Stomach (tissue), 9 donors: Measurements from ENCODE around the gene RNF5. TPM values are rescaled to one million over a fixed set of nuclear protein-coding genes. Genes with fewer than 3 reads are reported as not detected.
"Not testable (repeated sequence)": the region's sequence is repeated elsewhere in the genome, so short reads cannot be mapped to it uniquely, and the experiment has no call there.

ENCODE experiments used
- DNase-seq, 2 donors: peaks; one replicate each; pipeline versions ENCODE4 v3.0.0 to v3.0.0-alpha.2; 2013 to 2019
- H3K27ac ChIP-seq, 5 donors: fragments of 200-600 bp in 4 of 5; sonication (generic) in 4 of 5; one replicate each; pipeline ENCODE4 v1.5.1; 2013 to 2019; ENCODE audit warnings: mild to moderate bottlenecking in 1 of 5, moderate library complexity in 1 of 5
- H3K27me3 ChIP-seq, 3 donors: fragments of 200-600 bp; sonication (generic); one replicate each; pipeline ENCODE4 v1.5.1; 2017 to 2019; ENCODE audit warnings: mixed run types in 1 of 3
- H3K36me3 ChIP-seq, 4 donors: fragments of 200-600 bp; sonication (generic); 1 replicate in 3 of 4; 2 replicates in 1 of 4; pipeline ENCODE4 v1.5.1; 2016 to 2019
- H3K4me1 ChIP-seq, 4 donors: fragments of 200-600 bp; sonication (generic); one replicate each; pipeline ENCODE4 v1.5.1; 2016 to 2019
- H3K4me3 ChIP-seq, 4 donors: fragments of 200-600 bp; sonication (generic) in 3 of 4; one replicate each; pipeline ENCODE4 v1.5.1; 2016 to 2019; ENCODE audit warnings: mild to moderate bottlenecking in 1 of 4
- H3K9me3 ChIP-seq, 4 donors: fragments of 200-600 bp; sonication (generic); one replicate each; pipeline ENCODE4 v1.5.1; 2016 to 2019
- EP300 ChIP-seq: sonication (generic); formaldehyde crosslinking; IDR thresholded peaks from one replicate; pipeline ENCODE4 v1.6.1; 2017; ENCODE audit warnings: antibody characterized with exemption
- POLR2A ChIP-seq, 4 donors: fragments of 450-650 bp; IDR thresholded peaks; one replicate each; pipeline ENCODE4 v1.6.1; 2016; ENCODE audit warnings: antibody characterized with exemption in 4 of 4, control low read depth in 2 of 4, mild to moderate bottlenecking in 1 of 4, moderate library complexity in 1 of 4
- POLR2AphosphoS5 ChIP-seq, 3 donors: sonication (generic); formaldehyde crosslinking; IDR thresholded peaks; one replicate each; pipeline ENCODE4 v1.6.1; 2016; ENCODE audit warnings: antibody characterized with exemption in 3 of 3
- WGBS, 5 donors: extraction: QIAGEN DNeasy Blood & Tissue Kit in 3 of 5; methylation state at CpG; one replicate each; pipeline versions ENCODE4 v1.1.5 to v1.1.7; 2013 to 2018; 5-methylcytosine and 5-hydroxymethylcytosine counted together
- intact Hi-C: fragments of 100-400 bp; cut with DNase I; formaldehyde crosslinking; loops from one replicate; pipeline ENCODE4 v1.15.1; 2023; ENCODE audit warnings: low total_unique reads
- polyA plus RNA-seq, 3 donors: library from polyadenylated mRNA; stranded (reverse); fragments of 200-250 nt; gene quantifications; one replicate each; pipeline ENCODE4 v1.2.3, GENCODE V29; 2013
- total RNA-seq, 5 donors: library from RNA; depleted of rRNA; stranded (reverse); fragments of >200 nt; gene quantifications; one replicate each; pipeline versions ENCODE4 v1.1.0 to v1.2.3, GENCODE V29; 2014 to 2016
- TF ChIP-seq, protein P1 (sequence below), 7 experiments: fragments of 450-650 bp in 4 of 7; fragments of 200-600 bp in 3 of 7; sonication (generic) in 3 of 7; IDR thresholded peaks; one replicate each; pipeline ENCODE4 v1.5.1; 2016 to 2019; ENCODE audit warnings: antibody characterized with exemption in 7 of 7, control low read depth in 2 of 7, mild to moderate bottlenecking in 1 of 7
- donor health status: healthy with polysubstance abuse.
- donor health status: Bipolar disorder and iron deficiency.
- donor health status: healthy.

Gene RNF5
- total and polyA plus RNA-seq, 8 donors, result 22.6 to 107 (median 66.0) TPM

GRCh38 chr6:32187009-32187709, 9.0 kb downstream of the RNF5 start:
- Histone ChIP-seq H3K27ac (peak overlapping the region; percentile 23 to 100 (median 75)), H3K4me3 (peak overlapping the region in 2 of 4 donors; percentile 69 to 76), H3K27me3 (no peaks in the 10 kb centered on the region), H3K36me3 (peaks cover 22 to 51% (median 42%) of the 10 kb centered on the region in 4 donors), H3K4me1 (peaks cover 37 to 82% (median 68%) of the 10 kb centered on the region in 4 donors), H3K9me3 (no peaks in the 10 kb centered on the region)
- DNase-seq, result peak in 1 of 2 donors; percentile 21
- TF ChIP-seq, protein P1, sequence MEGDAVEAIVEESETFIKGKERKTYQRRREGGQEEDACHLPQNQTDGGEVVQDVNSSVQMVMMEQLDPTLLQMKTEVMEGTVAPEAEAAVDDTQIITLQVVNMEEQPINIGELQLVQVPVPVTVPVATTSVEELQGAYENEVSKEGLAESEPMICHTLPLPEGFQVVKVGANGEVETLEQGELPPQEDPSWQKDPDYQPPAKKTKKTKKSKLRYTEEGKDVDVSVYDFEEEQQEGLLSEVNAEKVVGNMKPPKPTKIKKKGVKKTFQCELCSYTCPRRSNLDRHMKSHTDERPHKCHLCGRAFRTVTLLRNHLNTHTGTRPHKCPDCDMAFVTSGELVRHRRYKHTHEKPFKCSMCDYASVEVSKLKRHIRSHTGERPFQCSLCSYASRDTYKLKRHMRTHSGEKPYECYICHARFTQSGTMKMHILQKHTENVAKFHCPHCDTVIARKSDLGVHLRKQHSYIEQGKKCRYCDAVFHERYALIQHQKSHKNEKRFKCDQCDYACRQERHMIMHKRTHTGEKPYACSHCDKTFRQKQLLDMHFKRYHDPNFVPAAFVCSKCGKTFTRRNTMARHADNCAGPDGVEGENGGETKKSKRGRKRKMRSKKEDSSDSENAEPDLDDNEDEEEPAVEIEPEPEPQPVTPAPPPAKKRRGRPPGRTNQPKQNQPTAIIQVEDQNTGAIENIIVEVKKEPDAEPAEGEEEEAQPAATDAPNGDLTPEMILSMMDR (IDR thresholded peaks at IDR 0.05), result no peak
- no peak for TF ChIP-seq POLR2A (IDR thresholded peaks at IDR 0.05)
- TF ChIP-seq POLR2AphosphoS5 (IDR thresholded peaks at IDR 0.05), result no peak
- no peak for TF ChIP-seq EP300
- WGBS, 5 donors, result 61 to 79% (median 65%) methylated on average over 12 of the region's 12 CpGs
- intact Hi-C loops, result no loop called here

DNA sequence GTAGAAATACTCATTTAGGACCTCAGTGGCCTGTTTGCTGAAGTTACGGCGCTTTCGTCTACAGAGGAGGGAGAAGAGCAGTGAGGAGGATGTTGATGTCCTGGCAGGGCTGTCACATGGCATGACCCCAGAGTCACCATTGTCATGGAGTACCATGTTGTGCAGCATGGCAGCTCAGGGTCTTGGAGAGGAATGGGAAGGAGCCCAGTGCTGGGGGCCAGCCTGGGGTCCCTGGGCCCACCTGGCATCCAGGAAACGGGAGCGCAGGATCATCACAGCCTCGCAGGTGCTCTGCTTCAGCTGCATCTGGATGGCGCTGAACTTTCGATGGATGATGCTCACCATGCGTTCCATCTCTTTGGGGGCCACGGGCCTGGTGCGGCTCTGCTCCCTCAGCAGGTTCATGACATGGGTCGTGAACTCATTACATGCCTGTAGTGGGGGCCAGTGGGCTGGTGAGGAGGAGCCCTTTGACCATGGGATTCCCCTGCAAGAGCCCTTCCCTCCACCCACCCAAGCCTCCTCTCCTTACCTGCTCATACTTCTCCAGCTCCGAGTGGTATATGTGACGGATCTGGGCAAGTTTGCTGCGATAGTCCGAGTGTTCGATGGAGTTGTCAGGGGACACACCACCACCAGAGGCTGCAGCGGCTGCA, 9.6 kb downstream of the RNF5 start:
- not testable (repeated sequence) for H3K9me3 ChIP-seq

DNA sequence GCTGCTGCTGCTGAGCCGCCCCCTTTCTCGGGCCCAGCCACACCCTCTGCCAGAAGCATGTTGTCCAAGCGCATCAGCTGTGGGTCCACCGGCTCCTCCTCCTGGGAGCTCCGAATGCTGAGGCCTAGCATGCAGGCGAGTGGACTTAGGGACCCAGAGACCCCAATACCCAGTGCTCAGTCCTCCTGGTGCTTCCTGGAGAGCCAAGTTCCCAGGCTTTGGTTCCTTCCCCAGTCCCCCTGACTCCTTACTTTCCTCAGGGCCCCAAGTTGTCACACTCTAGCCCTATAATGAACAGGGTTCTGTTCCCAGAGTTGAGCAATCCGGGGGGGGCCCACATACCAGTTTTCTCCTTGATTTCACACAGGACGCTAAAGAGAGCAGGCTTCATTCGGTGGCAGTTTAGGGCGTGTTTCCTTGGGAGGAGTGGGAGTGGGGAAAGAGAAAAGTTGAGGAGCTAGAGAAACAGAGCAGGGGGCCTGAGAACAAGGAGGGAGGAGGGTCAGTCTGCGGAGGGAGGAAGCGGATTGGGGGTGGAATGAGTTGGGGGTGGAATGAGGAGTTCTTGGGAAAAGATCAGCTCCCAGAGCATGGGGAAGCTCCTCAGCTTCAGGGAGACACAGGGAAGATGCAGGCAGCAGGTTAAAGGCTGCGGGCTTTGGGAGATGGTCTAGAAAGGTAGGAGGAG, 10.3 kb downstream of the RNF5 start:
- no peak for TF ChIP-seq EP300
- TF ChIP-seq, protein P1 (IDR thresholded peaks at IDR 0.05), result no peak
- no peak for TF ChIP-seq POLR2AphosphoS5 (IDR thresholded peaks at IDR 0.05)
- TF ChIP-seq POLR2A (IDR thresholded peaks at IDR 0.05), result no peak
- H3K4me3 ChIP-seq, result peak overlapping the region; percentile 69 to 90 (median 81)
- intact Hi-C loops, result no loop called here
- H3K27me3 ChIP-seq, result no peaks in the 10 kb centered on the region
- peaks cover 18 to 37% (median 28%) of the 10 kb centered on the region in 4 donors for H3K36me3 ChIP-seq
- peaks cover 41 to 87% (median 74%) of the 10 kb centered on the region in 4 donors for H3K4me1 ChIP-seq
- WGBS, 5 donors, result 9 to 21% (median 18%) methylated on average over 10 to 13 of the region's 13 CpGs
- peak in 1 of 2 donors; percentile 57 for DNase-seq
- H3K27ac ChIP-seq, result peak overlapping the region; percentile 94 to 100 (median 97)
- no peaks in the 10 kb centered on the region for H3K9me3 ChIP-seq

More for the DNA sequence above, 9.6 kb downstream of the RNF5 start:
- Histone ChIP-seq H3K4me3 (peak overlapping the region; percentile 69 to 90 (median 81)), H3K36me3 (peaks cover 22 to 44% (median 35%) of the 10 kb centered on the region in 4 donors), H3K4me1 (peaks cover 41 to 82% (median 70%) of the 10 kb centered on the region in 4 donors), H3K27ac (peak overlapping the region in 4 of 5 donors; percentile 94 to 100 (median 96))
- WGBS, 5 donors, result 58 to 81% (median 79%) methylated on average over 16 to 18 of the region's 18 CpGs
- peak in 1 of 2 donors; percentile 14 for DNase-seq
- intact Hi-C loops, H3K27me3 ChIP-seq: not testable (repeated sequence)

DNA sequence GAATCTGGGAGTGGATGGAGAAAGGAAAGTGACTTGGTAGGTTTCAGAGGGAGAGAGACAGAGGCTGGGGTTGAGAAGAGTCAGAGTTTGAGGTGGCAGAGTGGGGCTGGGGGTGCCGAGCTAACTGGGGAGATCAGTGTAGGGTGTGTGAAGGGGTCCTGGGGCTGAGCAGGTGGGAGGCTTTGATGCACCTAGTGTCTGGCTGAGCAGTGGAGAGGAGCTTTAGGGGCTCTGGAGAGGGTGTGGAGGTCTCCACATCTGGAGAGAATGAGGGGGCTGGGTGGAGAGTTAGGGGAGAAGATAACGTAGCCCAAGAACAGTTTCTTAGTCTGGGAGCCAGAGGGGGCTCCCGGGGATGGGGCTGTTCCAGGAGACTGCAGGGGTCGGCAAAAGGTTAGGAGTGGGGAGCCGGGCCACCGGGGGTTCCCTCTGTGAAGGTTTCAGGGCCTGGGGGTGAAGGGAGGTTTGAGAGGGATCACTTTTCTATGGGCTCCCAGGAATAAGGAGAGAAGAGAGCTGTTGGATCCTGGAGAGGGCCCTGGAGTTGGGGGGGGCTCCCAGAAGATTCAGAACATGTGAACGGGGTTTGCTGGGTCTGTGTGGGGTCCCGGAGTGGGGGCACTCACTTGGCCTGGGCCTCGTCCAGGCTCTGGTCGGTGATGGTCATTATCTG, 11.0 kb downstream of the RNF5 start:
- Histone ChIP-seq H3K36me3 (peaks cover 18 to 30% (median 24%) of the 10 kb centered on the region in 4 donors), H3K4me1 (peaks cover 41 to 90% (median 74%) of the 10 kb centered on the region in 4 donors), H3K27me3 (no peaks in the 10 kb centered on the region), H3K27ac (peak overlapping the region; percentile 94 to 100 (median 97)), H3K9me3 (no peaks in the 10 kb centered on the region), H3K4me3 (peak overlapping the region; percentile 69 to 90 (median 81))
- TF ChIP-seq EP300 (no peak), POLR2AphosphoS5 (IDR thresholded peaks at IDR 0.05) (no peak), POLR2A (IDR thresholded peaks at IDR 0.05) (no peak)
- TF ChIP-seq, protein P1 (IDR thresholded peaks at IDR 0.05), result no peak
- peak in 1 of 2 donors; percentile 49 for DNase-seq
- intact Hi-C loops, result no loop called here
- 0 to 3% (median 2%) methylated on average over 10 of the region's 10 CpGs for WGBS, 5 donors
